Activated T-helper 1 cell treated with anti-CD3 and anti-CD28 coated beads, Interleukin-2, amount 50 U/mL, for 16 hours (primary cell): Measurements from ENCODE around the gene TOR2A.

Experiments used
- DNase-seq, 2 donors: peaks; one replicate each; pipeline ENCODE4 v3.0.0-alpha.2; 2020; ENCODE audit warnings: low read depth in 1 of 2, low spot score in 1 of 2

Gene TOR2A

GRCh38 chr9:127700594-127701255 is 34.4 kb downstream of the TOR2A start:
- DNase-seq = no peak

- DNase-seq = no peak
These were observed 35.0 kb downstream of the TOR2A start for GRCh38 chr9:127700140-127700539.

- peak; percentile 58 to 74 for DNase-seq
These were observed 36.0 kb downstream of the TOR2A start for GRCh38 chr9:127698985-127699670.

GRCh38 chr9:127698386-127698785 is 36.7 kb downstream of the TOR2A start:
- DNase-seq = no peak

GRCh38 chr9:127697575-127697974 is 37.5 kb downstream of the TOR2A start:
- no peak for DNase-seq

GRCh38 chr9:127694890-127695720 is 40.0 kb downstream of the TOR2A start:
- DNase-seq = no peak

DNA sequence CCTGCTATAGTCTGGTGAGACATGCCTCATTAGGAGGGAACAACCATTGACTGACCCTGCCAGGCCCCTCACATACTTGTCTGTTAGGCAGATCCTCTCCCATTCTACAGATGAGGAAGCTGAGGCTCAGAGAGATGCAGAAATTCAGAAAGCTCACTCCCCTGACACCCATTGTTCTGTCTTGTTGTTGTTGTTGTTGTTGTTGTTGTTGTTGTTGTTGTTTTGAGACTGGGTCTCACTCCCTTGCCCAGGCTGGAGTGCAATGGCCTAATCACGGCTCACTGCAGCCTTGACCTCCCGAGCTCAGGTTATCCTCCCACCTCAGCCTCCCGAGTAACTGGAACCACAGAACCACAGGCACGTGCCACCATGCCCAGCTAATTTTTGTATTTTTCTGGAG is 41.4 kb downstream of the TOR2A start:
- DNase-seq = no peak

DNA sequence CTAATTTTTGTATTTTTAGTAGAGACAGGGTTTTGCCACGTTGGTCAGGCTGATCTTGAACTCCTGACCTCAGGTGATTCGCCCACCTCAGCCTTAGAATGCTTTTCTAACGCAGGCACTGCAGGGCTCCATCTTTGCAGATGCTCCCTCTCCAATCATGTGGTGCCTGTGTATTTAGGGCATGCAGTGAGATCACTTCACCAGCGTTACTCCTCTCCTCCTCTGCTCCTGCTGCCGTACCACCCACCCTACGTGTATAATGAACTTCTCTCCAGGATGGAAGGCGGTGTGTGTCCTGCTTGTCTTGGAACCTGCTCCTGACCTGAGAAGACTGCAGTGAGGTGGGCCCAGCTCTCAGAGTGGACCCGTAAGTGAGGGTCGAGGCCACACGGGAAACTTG is 42.0 kb downstream of the TOR2A start:
- DNase-seq = no peak

- DNase-seq = no peak
These were observed 43.0 kb downstream of the TOR2A start for GRCh38 chr9:127692071-127692470.

- no peak for DNase-seq
These were observed 44.4 kb downstream of the TOR2A start for GRCh38 chr9:127690735-127691134.

DNA sequence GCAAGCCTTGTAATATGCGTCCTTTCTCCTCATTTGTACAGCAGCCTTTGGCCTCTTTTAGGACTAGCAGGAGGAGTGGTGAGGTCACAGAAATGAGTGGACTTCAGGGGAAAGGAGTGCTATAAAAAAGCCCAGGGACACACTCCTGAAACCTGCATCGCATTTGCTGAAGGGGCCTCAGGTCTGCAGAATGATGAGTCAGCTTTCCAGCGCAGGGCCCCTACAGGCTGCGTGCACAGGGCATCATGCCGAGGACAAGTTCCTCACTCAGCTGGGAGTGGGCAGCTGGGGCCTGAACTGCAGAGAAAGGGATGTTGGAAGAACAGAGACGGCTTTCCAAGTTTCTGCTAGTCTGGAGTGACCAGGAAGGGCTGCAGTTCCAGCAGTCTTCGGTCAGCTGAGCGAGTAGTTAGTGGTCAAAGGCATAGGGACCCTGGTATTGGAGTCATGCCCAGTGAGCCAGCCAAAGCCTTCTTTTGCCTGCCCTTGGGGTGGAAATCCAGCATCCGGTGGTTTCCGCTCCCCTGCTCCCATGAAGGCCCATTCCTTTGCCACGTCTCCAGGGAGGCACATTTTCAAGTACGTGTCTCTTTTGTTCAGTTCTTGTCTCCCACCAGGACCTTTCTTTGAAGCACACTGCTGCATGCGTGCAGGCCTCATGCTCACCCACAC is 45.6 kb downstream of the TOR2A start:
- DNase-seq = no peak

GRCh38 chr9:127686461-127687393 is 48.4 kb downstream of the TOR2A start:
- no peak for DNase-seq

DNA sequence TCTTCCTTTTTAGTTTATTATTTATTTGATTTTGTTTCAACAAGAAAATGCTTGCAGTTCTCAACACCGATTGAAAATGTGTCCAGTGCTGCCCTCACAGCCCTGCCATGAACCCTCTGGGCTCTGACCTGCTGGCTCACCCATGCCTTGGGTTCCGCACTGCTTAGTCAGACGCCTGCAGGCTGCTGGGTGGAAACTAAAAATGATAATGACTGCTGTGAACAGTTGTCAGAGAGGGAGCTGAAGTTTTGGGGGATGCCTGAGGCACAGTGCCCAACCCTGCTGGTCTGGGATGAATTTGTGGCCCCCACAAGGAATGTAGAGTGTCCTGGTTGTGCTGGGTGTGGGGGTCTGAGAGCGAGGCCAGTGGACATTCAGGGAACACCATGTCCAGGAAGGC is 50.5 kb downstream of the TOR2A start:
- DNase-seq = no peak

DNA sequence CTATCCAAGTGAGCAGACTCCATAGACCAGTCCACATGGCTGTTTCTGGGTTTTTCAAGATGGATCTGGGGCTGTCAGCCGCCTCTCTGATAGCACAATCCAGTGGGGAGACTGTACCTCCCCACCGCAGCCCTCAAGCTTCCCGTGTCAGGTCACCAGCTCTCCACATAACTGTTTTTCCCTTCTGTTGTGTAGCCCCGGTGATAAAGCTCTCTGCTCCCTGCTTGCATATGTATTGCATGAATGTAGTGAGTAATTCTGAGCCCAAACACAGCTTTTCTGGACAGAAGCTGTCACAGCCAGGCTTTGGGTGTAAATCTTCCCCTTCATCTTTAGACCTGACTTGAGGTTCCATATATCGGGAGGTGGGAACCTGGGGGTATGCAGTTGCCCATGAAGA is 51.4 kb downstream of the TOR2A start:
- DNase-seq = no peak

DNA sequence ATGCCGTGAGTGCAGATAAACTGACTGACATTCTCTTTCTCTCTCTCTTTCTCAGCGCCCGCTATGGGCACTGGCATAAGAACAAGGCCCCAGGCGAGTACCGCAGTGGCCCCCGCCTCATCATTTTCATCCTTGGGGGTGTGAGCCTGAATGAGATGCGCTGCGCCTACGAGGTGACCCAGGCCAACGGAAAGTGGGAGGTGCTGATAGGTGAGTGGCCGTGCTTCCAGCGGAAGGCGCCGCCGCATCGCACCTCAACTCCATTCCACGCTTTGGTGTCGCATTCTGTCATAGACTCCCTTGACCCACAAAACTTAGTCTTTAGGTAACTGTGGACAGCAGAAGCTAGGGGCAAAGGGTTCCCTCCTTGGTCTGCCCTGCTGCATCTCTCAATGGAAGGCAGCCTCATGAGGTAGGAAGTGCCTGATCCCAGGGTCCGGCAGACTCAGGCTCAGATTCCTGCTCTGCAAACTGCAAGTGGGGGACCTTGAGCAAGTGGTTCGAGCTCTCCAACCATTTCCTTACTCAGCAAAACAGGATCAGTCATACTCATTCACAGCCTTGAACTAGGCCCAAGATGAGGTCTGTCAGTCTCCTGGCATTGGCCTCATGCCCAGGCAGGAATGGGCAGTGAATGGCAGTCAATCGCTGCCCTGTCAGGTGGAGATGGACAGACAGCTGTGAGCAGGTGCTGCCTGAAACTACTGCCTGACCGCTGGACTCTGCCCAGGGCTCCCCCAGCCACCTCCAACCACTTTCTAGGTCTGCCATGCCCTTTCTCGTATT is 52.5 kb downstream of the TOR2A start:
- no peak for DNase-seq
